GM12801 (cell line): Measurements from ENCODE around the gene ZNF439.

Experiments
- TF ChIP-seq, protein P1 (sequence below): IDR thresholded peaks from one replicate; pipeline ENCODE4 v1.5.1; 2011; ENCODE audit warnings: control low read depth; ENCODE audit not compliant: insufficient read length; ENCODE audit errors: extremely low read depth

Gene ZNF439

GRCh38 chr19:11887611-11888531 lies 39.3 kb downstream of the ZNF439 start, which contains the start of gene ZNF69:
TSS of gene ZNF69 (plus strand) at chr19:11887782. CDS start at chr19:11887924, 142 bp downstream.
- TF ChIP-seq, protein P1, sequence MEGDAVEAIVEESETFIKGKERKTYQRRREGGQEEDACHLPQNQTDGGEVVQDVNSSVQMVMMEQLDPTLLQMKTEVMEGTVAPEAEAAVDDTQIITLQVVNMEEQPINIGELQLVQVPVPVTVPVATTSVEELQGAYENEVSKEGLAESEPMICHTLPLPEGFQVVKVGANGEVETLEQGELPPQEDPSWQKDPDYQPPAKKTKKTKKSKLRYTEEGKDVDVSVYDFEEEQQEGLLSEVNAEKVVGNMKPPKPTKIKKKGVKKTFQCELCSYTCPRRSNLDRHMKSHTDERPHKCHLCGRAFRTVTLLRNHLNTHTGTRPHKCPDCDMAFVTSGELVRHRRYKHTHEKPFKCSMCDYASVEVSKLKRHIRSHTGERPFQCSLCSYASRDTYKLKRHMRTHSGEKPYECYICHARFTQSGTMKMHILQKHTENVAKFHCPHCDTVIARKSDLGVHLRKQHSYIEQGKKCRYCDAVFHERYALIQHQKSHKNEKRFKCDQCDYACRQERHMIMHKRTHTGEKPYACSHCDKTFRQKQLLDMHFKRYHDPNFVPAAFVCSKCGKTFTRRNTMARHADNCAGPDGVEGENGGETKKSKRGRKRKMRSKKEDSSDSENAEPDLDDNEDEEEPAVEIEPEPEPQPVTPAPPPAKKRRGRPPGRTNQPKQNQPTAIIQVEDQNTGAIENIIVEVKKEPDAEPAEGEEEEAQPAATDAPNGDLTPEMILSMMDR: no peak

- TF ChIP-seq, protein P1: no peak
These were observed 42.1 kb downstream of the ZNF439 start for GRCh38 chr19:11890634-11891033.

DNA sequence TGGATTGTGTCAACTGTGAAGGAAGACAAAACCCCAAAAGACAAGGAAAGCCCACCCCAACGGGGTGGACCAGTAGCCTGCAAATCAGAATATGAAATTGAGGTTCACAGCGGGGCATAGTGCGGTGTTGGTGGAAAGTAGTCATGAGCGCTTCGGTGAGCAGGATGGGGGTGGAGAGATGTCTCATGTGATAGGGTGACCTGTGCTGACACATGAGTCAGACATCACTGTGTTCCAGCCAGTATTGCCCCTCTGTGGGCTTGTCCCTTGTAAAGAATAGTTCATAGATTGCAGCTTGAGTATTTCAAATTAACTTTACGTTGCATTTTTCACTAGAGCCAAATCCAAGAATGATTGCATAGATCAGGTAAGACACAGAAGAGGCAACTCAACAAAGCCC lies 46.3 kb downstream of the ZNF439 start:
- TF ChIP-seq, protein P1: no peak

- TF ChIP-seq, protein P1: no peak
These were observed 53.7 kb downstream of the ZNF439 start for GRCh38 chr19:11902228-11902627.

GRCh38 chr19:11905928-11906327 lies 57.4 kb downstream of the ZNF439 start:
- TF ChIP-seq, protein P1: no peak
